Measurements from ENCODE around the gene CRK.
"Not testable (repeated sequence)": the region's sequence is repeated elsewhere in the genome, so short reads cannot be mapped to it uniquely, and the experiment has no call there.

Gene CRK

DNA sequence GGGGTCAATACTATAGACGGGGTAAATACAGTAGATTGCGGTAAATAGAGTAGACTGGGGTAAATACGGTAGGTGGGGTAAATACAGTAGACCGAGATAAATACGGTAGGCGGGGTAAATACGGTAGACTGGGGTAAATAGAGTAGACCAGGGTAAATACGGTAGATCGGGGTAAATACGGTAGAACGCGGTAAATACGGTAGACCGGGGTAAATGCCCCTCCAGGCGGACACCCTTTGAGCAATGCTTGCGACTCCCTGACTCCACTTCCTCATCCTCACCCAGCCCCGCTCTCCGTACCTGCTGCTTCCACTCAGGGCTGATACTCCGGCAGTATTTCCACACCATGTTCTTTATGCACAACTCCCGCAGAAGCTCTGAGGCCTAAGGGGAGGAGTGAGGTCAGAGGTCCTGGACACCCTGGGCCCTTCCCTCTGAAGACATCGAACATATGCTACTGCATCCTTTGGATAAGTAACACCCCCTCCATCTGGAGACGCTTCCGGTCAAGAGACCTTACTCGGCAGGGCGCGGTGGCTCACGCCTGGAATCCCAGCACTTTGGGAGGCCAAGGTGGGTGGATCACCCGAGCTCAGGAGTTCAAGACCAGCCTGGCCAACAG lies 13.3 kb upstream of the CRK start:
- H3K27ac ChIP-seq = no peak overlapping the region
- DNase-seq (ENCODE audit: low read depth, low spot score) = no peak

DNA sequence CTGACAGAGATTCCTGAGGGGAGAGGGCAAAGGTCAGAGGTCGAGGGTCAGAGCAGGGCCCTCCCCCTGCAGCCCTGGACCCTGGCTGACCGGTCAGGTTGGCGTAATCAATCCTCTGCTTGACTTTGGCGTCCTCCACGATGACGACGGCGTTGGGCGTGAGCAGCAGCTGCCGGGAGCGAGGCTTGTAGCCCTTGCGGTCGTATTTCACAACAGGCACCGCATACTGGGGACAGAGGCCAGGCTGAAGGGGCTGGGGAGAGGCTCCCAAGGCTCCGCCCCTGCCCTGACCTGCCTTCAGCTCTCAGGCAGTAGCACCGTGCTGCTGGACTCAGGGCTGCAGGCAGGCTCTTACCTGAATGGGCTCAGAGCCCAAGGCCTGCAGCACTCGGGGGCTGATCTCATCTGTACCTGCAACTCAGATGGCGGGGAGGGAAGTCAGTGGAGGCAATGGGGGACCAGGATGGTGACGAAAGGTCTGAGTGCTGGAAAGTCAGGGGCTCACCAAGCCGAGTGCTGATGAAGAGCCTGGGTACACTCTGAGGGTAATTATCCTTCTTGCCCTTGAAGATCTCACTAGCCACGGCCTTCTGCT lies 12.0 kb upstream of the CRK start:
- H3K27ac ChIP-seq = no peak overlapping the region

DNA sequence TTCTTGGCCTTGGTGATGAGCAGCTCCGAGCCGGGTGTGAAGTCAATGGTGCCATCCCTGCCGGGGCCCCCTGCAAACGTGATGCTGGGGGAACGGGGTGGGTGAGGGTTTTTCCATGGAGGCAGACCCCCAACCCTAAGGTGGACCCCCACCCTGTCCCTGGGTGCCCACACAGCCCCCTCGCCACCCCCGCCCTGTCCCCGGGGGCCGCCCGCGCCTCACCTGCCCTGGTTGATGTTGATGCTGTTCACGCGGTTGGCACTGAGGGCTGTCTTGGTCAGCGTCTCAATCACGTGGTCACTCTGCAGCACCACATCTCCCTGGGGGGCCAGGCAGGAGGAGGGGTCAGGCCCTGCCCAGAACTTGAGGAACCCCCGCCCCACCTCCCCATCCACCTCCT lies 11.2 kb upstream of the CRK start:
- no peak overlapping the region for H3K27ac ChIP-seq
- no peak for DNase-seq (ENCODE audit: low read depth, low spot score)

More for the DNA sequence above, 12.0 kb upstream of the CRK start:
- no peak for DNase-seq (ENCODE audit: low read depth, low spot score)

DNA sequence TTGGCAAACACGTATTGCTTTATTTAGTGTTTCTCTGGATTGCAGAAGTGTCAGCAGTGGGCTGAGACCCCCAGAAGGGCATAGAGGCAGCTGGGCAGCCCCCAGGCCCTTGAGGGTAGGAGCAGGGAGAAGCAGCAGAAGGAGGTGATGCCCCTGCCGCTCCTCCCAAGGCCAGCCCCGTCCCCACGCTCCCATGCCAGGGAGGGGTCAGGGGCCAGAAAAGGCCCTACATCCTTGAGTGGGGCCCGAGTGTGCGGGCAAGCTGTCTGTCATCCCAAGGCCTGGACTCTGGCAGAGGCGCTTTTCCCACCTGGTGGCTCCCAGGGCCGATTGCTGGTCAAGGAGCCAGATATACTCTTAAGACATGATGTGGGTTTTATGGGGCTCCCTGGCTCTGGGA lies 8.2 kb upstream of the CRK start:
- H3K27ac ChIP-seq = no peak overlapping the region
- DNase-seq (ENCODE audit: low read depth, low spot score) = no peak

DNA sequence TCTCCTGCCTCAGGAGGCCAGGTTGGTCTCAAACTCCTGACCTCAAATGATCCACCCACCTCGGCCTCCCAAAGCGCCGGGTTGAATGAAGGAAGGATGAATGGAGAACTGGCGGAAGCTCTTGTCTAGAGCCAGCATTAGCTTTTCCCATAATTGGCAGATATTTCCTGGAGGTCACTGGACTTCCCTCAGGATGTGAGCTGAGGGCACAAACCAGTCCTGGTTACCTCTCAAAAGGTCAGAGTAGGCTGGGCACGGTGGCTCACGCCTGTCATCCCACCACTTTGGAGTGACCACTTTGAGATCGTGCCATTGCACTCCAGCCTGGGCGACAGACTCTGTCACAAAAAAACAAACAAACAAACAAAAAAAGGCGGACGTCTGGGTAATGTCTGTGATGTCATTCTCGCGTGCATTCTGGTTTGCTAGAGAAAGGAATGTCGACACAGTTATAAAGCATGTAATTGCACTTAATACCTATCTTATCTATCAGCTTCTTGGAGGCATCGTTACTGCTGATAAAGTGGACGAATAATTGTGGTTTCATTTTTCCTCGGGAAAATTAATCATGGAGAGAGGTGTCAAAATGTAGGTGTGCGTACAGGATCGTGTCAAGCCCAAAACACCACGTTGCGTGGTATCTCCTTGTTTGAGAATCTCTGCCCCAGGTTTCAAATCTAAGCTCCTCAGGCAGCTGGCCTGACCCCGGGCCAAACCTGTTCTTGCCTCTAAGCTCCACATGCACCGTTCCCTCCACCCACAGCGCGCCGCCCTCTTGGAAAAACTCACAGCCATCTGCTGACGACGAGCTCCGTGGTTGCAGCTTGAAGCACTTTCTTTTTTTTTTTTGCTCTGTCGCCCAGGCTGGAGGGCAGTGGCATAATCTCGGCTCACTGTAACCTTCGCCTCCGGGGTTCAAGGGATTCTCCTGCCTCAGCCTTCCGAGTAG lies 6.4 kb upstream of the CRK start:
- no peak overlapping the region for H3K27ac ChIP-seq

DNA sequence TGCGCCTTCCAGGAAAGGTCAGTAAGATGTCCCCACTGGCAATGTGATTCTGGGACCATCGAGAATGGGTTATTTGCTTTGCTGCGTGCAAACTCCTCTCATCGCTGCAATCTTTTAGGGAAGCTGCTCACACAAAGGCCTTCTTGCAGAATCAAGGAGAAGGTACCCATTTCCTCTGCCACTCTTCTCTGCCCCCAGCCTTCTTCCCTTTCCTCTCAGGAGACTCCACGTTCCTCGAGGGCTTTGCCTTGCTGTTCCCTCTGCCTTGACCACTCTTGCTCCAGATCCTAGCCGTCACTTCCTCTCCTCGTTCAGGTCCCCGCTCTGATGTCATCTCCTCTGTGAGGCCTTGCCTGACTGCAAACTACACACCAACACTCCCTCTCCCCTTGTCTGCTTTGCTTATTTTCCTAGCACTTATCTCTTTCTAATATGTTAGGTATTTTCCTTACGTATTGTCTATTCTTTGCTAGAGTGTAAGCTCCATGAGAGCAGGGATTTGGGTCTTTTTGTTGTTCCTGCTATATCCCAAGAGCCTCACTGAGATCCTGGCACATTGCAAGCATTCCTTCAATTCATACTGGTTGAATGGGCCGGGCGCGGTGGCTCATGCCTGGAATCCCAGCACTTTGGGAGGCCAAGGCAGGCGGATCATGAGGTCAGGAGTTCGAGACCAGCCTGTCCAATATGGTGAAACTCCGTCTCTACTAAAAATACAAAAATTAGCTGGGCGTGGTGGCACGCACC lies 5.3 kb upstream of the CRK start:
- H3K27ac ChIP-seq = no peak overlapping the region
- DNase-seq (ENCODE audit: low read depth, low spot score) = no peak

More for the DNA sequence above, 6.4 kb upstream of the CRK start:
- no peak for DNase-seq (ENCODE audit: low read depth, low spot score)

DNA sequence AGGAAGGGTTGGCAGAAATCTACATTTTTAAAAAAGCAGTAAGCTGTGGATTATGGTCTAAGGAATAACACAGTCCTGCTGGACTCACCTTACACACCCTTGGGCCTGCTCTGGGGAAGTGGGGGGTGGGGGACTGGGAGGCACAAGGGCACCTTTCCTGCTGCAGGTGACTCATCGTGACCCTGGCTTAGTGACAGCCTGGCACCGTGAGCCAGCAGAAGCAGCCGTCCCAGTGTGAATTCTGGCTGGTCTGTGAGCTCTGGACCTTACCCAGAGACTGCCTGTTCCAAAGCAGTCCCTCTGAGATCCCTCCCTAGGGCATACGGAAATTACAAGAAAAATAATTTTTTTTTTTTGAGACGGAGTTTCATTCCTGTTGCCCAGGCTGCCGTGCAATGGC lies 4.2 kb upstream of the CRK start:
- DNase-seq (ENCODE audit: low read depth, low spot score) = no peak
- H3K27ac ChIP-seq = peak overlapping the region; percentile 16

DNA sequence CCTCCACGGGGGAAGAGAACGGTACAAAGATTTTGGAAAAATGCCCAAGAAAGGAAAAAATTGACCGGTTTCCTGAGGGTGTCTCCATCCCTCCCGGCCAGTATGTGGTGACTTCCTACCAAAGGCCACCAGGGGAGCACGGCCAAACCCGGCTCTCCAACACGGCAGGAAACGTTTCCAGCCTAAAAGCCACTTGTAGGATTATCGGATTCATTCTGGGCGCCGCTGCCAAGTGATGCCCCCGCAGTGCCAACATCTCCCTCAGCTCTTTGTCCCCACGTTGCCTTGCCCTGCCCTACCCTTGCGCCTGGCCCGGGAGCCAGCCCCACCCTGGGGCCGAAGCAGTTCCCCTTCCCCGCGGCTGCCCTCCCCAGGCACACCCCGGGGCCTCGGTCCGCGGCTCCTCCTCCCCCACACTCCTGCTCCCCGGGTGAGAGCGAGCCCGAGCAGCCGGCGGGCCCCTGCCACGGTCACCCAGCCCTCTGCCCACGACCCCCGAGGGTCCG lies 688 bp downstream of the CRK start:
- peak overlapping the region; percentile 89 for H3K27ac ChIP-seq
- DNase-seq (ENCODE audit: low read depth, low spot score) = no peak

DNA sequence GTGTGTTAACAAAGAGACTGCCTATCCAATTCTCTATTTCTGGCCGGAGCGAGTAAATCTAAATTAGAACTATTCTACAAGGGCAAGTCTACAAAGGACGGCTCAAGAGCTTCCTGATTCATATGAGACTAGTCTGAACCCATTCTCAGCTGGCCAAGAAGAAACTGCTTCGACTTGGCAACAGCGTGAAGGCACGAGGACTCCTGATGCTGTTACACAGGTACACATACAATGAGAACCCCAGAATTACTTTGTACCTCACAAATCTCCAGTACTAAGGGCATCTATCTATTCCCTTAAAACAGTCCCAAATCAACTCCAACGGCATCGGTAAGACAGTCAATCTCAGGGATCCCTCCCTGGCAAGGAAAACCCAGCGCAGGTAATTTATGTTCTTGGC lies 1.5 kb downstream of the CRK start:
- H3K27ac ChIP-seq = peak overlapping the region; percentile 89
- no peak for DNase-seq (ENCODE audit: low read depth, low spot score)

DNA sequence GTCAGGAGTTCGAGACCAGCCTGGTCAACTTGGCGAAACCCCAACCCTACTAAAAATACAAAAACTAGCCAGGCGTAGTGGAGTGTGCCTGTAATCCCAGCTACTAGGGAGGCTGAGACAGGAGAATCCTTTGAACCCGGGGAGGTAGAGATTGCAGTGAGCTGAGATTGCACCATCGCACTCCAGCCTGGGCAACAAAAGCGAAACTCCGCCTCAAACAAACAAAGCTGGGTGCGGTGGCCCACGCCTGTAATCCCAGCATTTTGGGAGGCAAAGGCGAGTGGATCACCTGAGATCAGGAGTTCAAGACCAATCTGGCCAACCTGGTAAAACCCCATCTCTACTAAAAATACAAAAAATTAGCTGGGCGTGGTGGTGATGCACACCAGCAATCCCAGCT lies 2.3 kb downstream of the CRK start:
- peak overlapping the region; percentile 89 for H3K27ac ChIP-seq
- DNase-seq (ENCODE audit: low read depth, low spot score) = not testable (repeated sequence)

DNA sequence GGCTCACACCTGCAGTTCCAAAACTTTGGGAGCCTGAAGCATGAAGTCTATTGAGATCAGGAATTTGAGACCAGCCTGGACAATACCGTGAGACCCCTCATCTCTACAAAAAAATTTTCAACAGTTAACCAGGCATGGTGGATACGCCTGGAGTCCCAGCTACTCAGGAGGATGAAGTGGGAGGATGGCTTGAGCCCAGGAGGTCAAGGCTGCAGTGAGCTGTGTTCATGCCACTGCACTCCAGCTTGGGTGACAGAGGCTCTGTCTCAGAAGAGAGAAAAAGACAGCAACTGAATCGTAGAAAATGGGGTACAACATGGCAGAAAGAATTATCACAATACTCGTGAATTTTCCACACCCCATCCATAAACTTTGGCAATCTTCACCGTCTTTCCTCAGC lies 3.2 kb downstream of the CRK start:
- H3K27ac ChIP-seq = no peak overlapping the region
- DNase-seq (ENCODE audit: low read depth, low spot score) = no peak

DNA sequence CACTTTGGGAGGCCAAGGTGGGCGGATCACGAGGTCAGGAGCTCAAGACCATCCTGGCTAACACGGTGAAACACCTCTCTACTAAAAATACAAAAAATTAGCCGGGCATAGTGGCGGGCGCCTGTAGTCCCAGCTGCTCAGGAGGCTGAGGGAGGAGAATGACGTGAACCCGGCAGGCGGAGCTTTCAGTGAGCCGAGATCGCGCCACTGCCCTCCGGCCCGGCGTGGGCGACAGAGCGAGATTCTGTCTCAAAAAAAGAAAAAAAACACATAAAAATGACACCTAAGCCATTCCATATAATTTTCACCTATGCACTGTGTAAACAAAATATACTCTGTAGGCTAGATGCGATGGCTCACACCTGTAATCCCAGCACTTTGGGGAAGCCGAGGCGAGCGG lies 5.8 kb downstream of the CRK start:
- H3K27ac ChIP-seq; DNase-seq (ENCODE audit: low read depth, low spot score): not testable (repeated sequence)

DNA sequence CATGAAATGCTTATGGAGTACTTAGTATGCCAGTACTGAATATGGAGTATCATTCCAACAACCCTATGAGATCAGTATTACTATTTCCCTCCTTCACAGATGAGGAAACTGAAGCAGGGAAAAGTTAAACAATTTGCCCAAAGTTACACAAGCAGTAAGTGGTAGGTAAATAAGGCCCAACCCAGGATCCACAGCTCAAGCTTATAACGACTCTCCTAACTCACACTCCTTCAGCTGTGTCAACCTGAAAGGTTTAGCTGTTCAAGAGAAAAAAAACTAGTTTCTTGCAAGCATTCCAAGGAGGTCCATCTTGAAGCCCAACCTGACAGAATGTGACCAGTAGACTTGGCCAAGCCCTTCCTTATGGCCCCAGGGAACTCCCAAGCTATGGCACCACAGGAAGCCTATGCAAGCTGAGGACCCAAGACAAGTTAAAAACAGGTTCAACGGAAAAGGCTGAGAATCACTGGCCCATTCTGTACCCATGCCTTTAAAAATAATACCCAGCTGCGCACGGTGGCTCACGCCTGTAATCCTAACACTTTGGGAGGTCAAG lies 6.5 kb downstream of the CRK start:
- H3K27ac ChIP-seq = no peak overlapping the region
- DNase-seq (ENCODE audit: low read depth, low spot score) = no peak

DNA sequence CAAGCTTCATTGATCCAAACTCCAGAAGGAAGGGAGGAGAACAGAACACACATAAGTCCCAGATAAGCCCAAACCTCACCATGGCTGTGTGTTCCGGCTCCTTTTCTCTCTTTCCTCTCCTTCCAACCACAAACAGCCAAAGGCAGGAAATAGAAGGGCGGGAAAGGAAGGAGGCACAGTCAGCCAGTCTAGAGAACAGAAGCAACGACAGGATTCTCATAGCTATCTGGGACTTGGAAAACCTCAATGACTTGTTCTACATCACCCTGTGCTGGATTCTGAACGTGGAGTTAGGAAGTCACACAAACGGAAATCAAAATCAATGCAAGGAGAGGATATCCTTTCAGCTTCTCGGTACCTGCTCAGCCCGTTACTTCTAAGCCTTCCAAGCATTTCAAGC lies 9.0 kb downstream of the CRK start:
- no peak for DNase-seq (ENCODE audit: low read depth, low spot score)
- no peak overlapping the region for H3K27ac ChIP-seq

DNA sequence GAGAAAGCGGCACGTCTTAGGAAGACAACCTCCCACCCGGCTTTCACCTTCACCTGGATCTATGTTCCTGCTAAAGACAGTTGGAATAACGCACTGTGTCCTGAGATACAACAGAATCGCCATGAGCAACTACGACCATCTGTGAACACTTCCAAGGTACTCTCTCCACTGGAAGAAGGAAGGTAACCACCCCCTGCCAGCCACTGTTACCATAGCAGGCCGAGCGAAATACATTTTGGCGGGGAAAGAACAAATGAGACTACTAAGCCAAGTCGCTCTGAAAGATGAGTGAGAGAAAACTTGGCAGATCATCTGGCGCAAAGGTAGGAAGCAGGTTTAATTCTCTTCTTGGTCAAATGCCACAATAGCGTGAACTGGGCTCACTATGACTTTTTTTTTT lies 9.8 kb downstream of the CRK start:
- no peak for DNase-seq (ENCODE audit: low read depth, low spot score)
- no peak overlapping the region for H3K27ac ChIP-seq

DNA sequence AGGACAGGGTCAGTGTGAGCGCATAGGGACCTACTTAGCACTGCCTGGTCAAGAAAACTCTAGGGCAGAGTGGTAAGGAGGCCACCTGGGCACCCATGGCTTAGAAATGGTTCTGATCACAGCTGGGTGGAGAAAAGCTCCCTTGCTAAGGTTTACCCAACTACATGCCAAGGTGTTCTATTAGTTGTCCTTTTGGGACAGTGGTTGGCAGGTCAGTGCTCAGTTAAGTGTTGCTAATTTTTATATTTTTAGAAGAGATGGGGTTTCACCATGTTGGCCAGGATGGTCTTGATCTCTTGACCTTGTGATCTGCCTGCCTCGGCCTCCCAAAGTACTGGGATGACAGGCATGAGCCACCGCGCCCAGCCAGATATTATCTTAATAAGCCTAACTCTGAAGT lies 10.3 kb downstream of the CRK start:
- not testable (repeated sequence) for H3K27ac ChIP-seq; DNase-seq (ENCODE audit: low read depth, low spot score)

DNA sequence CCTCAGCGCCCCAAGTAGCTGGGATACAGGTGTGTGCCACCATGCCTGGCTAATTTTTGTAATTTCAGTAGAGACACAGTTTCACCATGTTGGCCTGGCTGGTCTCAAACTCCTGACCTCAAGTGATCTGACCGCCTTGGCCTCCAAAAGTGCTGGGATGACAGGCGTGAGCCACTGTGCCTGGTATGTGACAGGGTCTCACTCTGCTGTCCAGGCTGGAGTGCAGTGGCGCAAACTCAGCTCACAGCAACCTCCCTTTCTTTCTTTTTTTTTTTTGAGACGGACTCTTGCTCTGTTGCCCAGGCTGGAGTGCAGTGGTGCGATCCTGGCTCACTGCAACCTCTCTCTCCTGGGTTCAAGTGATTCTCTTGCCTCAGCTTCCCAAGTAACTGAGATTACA lies 13.3 kb downstream of the CRK start:
- not testable (repeated sequence) for DNase-seq (ENCODE audit: low read depth, low spot score); H3K27ac ChIP-seq

DNA sequence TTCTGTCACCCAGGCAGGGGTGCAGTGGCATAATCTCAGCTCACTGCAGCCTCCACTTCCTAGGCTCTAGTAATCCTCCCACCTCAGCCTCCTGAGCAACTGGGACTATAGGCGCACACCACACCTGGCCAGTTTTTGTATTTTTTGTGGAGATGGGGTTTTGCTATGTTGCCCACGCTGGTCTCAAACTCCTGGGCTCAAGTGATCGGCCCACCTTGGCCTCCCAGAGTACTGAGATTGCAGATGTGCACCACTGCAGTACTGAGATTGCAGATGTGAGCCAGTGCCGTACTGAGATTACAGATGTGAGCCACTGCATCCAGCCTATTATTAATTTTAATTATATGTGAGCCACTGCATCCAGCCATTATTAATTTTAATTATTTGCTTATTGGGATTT lies 13.8 kb downstream of the CRK start:
- DNase-seq (ENCODE audit: low read depth, low spot score) = no peak
- no peak overlapping the region for H3K27ac ChIP-seq

DNA sequence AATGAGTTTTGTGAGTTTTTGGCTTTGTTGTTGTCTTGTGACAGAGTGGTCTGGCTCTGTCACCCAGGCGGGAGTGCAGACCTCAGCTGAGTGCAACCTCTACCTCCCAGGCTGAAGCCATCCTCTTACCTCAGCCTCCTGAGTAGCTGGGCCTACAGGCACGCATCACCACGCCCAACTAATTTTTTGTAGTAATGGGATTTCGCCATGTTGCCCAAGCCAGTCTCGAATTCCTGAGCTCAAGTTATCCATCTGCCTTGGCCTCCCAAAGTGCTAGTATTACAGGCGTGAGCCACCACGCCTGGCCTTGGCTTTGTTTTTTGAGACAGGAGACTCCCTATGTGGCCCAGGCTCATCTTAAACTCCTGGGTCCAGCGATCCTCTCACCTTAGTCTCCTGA lies 15.1 kb downstream of the CRK start:
- no peak overlapping the region for H3K27ac ChIP-seq
- no peak for DNase-seq (ENCODE audit: low read depth, low spot score)

DNA sequence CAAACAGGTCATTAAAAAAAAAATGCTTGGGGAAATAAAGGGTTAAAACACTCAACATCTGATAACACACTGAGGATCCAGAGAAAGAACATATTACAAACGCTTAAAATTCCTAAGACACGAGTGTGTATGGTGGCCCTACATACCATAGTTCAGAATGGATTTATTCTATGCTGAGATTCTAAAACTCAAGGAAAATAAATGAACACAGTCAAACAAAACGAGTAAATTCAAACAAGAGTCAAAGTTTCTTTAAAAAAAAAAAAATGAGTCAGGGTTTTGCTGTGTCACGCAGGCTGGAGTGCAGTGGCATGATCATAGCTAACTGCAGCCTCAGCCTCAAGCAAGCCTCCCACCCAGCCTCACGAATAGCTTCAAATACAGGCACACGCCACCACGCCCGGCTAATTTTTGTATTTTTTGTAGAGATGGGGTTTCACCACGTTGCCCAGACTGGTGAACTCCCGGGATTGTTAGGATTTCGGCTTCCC lies 17.4 kb downstream of the CRK start:
- DNase-seq (ENCODE audit: low read depth, low spot score) = no peak
- H3K27ac ChIP-seq = no peak overlapping the region

Data from epithelial cell of prostate (primary cell).